Endodermal cell (in vitro differentiated cells): ENCODE results near the gene EEPD1. TPM values are rescaled to one million over a fixed set of nuclear protein-coding genes. Genes with fewer than 3 reads are reported as not detected.

Experiments
- DNase-seq: peaks from one replicate; pipeline ENCODE4 v3.0.0-alpha.2; 2017
- H3K27ac ChIP-seq: 2 replicates; pipeline ENCODE4 v1.5.1; 2013; ENCODE audit warnings: mild to moderate bottlenecking, low read depth, low read length, moderate library complexity
- H3K27me3 ChIP-seq: 2 replicates; pipeline ENCODE4 v1.6.1; 2013; ENCODE audit warnings: mild to moderate bottlenecking, low read length, moderate library complexity; ENCODE audit not compliant: insufficient read depth, control insufficient read depth, poor library complexity, severe bottlenecking
- H3K36me3 ChIP-seq: 2 replicates; pipeline ENCODE4 v1.7.0; 2013; ENCODE audit warnings: mild to moderate bottlenecking, low read length, moderate library complexity; ENCODE audit not compliant: control insufficient read depth, insufficient read depth
- H3K4me1 ChIP-seq: one replicate; pipeline ENCODE4 v1.7.0; 2013; ENCODE audit warnings: low read length; ENCODE audit not compliant: control insufficient read depth, insufficient read depth
- H3K4me3 ChIP-seq: 2 replicates; pipeline ENCODE4 v1.5.1; 2013; ENCODE audit warnings: mild to moderate bottlenecking, low read length, moderate library complexity
- H3K9ac ChIP-seq: 2 replicates; pipeline ENCODE4 v1.6.1; 2013; ENCODE audit warnings: mild to moderate bottlenecking, low read length, moderate library complexity; ENCODE audit not compliant: poor library complexity, severe bottlenecking; ENCODE audit errors: extremely low read depth
- H3K9me3 ChIP-seq: 2 replicates; pipeline ENCODE4 v1.6.1; 2013; ENCODE audit warnings: mild to moderate bottlenecking, low read length, moderate library complexity; ENCODE audit not compliant: control insufficient read depth
- H3K27ac Mint-ChIP-seq: 2 replicates; pipeline ENCODE4 v1.8.0; 2020; ENCODE audit warnings: mixed read lengths
- H3K27me3 Mint-ChIP-seq: 2 replicates; pipeline ENCODE4 v1.8.0; 2021; ENCODE audit warnings: mild to moderate bottlenecking, mixed read lengths; ENCODE audit not compliant: insufficient read depth
- H3K36me3 Mint-ChIP-seq: 2 replicates; pipeline ENCODE4 v1.8.0; 2020; ENCODE audit warnings: low read depth, mixed read lengths
- H3K4me1 Mint-ChIP-seq: 2 replicates; pipeline ENCODE4 v1.8.0; 2020; ENCODE audit warnings: mixed read lengths
- H3K4me3 Mint-ChIP-seq: 2 replicates; pipeline ENCODE4 v1.8.0; 2020; ENCODE audit warnings: mild to moderate bottlenecking, moderate library complexity, mixed read lengths
- H3K9me3 Mint-ChIP-seq: 2 replicates; pipeline ENCODE4 v1.8.0; 2020; ENCODE audit warnings: mild to moderate bottlenecking, mixed read lengths
- WGBS, 2 experiments: methylation state at CpG; one replicate each; pipeline versions ENCODE4 v1.1.5 to v1.1.7; 2013; ENCODE audit warnings: missing lambda C conversion rate in 2 of 2, mixed read lengths in 1 of 2; ENCODE audit not compliant: insufficient coverage in 1 of 2, insufficient read length in 1 of 2; 5-methylcytosine and 5-hydroxymethylcytosine counted together
- total RNA-seq, 2 donors: library from RNA; stranded (reverse); fragmentation: NEBNext Ultra II Directional in 1 of 2; extraction: Animal tissue kit (Norgen Biotek cat#: 25700) in 1 of 2; gene quantifications; 2 replicates in 1 of 2; 3 replicates in 1 of 2; pipeline ENCODE4 v1.2.1, GENCODE V29; 2021
- TF ChIP-seq, protein P1 (sequence below): fragments of 200-600 bp; sonication (generic); conservative IDR thresholded peaks from 2 replicates; pipeline ENCODE4 v1.5.0; 2021; ENCODE audit warnings: antibody characterized with exemption, mild to moderate bottlenecking

Gene EEPD1
- total RNA-seq, 2 donors from 2014 or later, result 9.7 to 11.4 TPM

DNA sequence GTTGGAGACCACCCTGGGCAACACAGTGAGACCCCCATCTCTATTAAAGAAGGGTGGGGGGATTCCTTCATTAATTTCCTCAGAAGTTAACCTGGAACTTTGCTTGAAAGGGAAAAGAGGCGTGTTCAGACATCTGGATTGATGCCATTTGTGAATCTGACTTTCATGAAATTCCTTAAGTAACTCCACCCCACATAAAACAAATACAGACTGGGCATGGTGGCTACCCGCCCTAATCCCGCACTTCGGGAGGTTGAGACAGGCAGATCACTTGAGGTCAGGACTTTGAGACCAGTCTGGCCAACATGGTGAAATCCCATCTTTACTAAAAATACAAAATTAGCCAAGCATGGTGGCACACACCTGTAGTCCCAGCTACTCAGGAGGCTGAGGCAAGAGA is 75.0 kb downstream of the EEPD1 start:
- no peaks in the 10 kb centered on the region for H3K36me3 ChIP-seq
- H3K27ac ChIP-seq, result no peak overlapping the region
- no peaks in the 10 kb centered on the region for H3K9me3 ChIP-seq
- DNase-seq, result no peak
- H3K9ac ChIP-seq, result no peak overlapping the region
- Mint-ChIP-seq H3K4me1 (peaks cover 23% of the 10 kb centered on the region), H3K27me3 (no peaks in the 10 kb centered on the region), H3K9me3 (no peaks in the 10 kb centered on the region), H3K36me3 (peaks cover 2% of the 10 kb centered on the region), H3K27ac (no peak overlapping the region), H3K4me3 (no peak overlapping the region)
- WGBS, 2 experiments, result 92% methylated on average over 4 of the region's 4 CpGs; no CpG with 5 or more reads in 1 of the 2 experiments
- TF ChIP-seq, protein P1, sequence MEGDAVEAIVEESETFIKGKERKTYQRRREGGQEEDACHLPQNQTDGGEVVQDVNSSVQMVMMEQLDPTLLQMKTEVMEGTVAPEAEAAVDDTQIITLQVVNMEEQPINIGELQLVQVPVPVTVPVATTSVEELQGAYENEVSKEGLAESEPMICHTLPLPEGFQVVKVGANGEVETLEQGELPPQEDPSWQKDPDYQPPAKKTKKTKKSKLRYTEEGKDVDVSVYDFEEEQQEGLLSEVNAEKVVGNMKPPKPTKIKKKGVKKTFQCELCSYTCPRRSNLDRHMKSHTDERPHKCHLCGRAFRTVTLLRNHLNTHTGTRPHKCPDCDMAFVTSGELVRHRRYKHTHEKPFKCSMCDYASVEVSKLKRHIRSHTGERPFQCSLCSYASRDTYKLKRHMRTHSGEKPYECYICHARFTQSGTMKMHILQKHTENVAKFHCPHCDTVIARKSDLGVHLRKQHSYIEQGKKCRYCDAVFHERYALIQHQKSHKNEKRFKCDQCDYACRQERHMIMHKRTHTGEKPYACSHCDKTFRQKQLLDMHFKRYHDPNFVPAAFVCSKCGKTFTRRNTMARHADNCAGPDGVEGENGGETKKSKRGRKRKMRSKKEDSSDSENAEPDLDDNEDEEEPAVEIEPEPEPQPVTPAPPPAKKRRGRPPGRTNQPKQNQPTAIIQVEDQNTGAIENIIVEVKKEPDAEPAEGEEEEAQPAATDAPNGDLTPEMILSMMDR, result no peak
- no peak overlapping the region for H3K4me3 ChIP-seq
- peaks cover 5% of the 10 kb centered on the region for H3K4me1 ChIP-seq
- no peaks in the 10 kb centered on the region for H3K27me3 ChIP-seq

DNA sequence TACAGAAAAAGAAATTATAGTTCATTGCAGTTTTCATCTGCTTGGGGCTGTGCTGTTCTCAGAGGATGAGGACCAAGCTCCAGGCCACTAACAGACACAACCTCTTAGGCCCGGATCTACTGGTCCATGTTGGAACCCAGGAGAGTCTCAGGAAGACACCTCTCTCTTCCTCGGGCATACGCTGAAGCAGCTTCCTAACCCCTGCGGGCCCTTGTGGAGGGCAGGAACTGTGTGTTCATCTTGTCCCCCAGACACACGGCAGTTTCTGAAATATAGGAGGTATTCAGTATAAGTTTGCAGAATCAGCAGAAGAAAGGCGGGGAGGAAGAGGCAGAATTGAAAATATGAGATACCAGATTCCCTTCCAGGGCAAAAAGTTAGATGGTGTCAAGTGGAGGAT is 78.4 kb downstream of the EEPD1 start:
- H3K36me3 Mint-ChIP-seq, result no peaks in the 10 kb centered on the region
- H3K9ac ChIP-seq, result no peak overlapping the region
- H3K4me3 ChIP-seq, result no peak overlapping the region
- H3K4me3 Mint-ChIP-seq, result no peak overlapping the region
- peaks cover 9% of the 10 kb centered on the region for H3K4me1 ChIP-seq
- H3K4me1 Mint-ChIP-seq, result peaks cover 11% of the 10 kb centered on the region
- no peaks in the 10 kb centered on the region for H3K27me3 Mint-ChIP-seq
- 88 to 97% methylated on average over 5 to 6 of the region's 6 CpGs for WGBS, 2 experiments
- no peaks in the 10 kb centered on the region for H3K9me3 Mint-ChIP-seq
- H3K27me3 ChIP-seq, result no peaks in the 10 kb centered on the region
- TF ChIP-seq, protein P1, result no peak
- H3K27ac ChIP-seq, result no peak overlapping the region
- no peak overlapping the region for H3K27ac Mint-ChIP-seq
- DNase-seq, result no peak
- no peaks in the 10 kb centered on the region for H3K36me3 ChIP-seq
- H3K9me3 ChIP-seq, result no peaks in the 10 kb centered on the region

DNA sequence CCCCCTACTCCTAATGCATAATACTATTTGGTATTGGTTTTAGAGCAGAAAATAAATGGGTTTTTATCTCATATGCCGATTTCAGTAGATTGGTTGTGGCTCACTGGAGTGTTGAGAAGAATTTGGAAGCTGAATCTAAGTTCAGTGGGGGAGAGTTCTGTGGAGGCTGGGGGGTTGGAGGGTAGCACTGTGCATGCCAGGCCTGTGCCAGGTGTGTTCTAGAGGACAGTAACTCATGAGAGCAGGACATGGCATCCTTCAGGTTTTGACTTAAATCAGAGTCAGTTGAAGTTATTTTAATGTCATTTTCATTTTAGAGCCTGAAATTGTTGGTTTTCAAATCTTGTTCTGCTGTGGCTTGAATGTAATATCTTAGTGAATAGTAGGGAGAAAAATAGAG is 79.5 kb downstream of the EEPD1 start:
- Histone ChIP-seq H3K9ac (no peak overlapping the region), H3K27ac (no peak overlapping the region), H3K4me1 (peaks cover 9% of the 10 kb centered on the region), H3K4me3 (no peak overlapping the region), H3K36me3 (no peaks in the 10 kb centered on the region), H3K9me3 (no peaks in the 10 kb centered on the region), H3K27me3 (no peaks in the 10 kb centered on the region)
- H3K9me3 Mint-ChIP-seq, result no peaks in the 10 kb centered on the region
- no peak for DNase-seq
- no peak overlapping the region for H3K27ac Mint-ChIP-seq
- WGBS, 2 experiments, result 74 to 80% methylated on average over 1 of the region's 1 CpG
- no peak overlapping the region for H3K4me3 Mint-ChIP-seq
- TF ChIP-seq, protein P1, result no peak
- H3K36me3 Mint-ChIP-seq, result peaks cover 10% of the 10 kb centered on the region
- H3K4me1 Mint-ChIP-seq, result peaks cover 11% of the 10 kb centered on the region
- peaks cover 4% of the 10 kb centered on the region for H3K27me3 Mint-ChIP-seq
